H9 (cell line): Measurements from ENCODE around the gene SLC22A6. TPM values are rescaled to one million over a fixed set of nuclear protein-coding genes. Genes with fewer than 3 reads are reported as not detected.

ENCODE experiments used
- DNase-seq: peaks from one replicate; pipeline ENCODE4 v3.0.0-alpha.2; 2017
- H2AFZ ChIP-seq: one replicate; pipeline ENCODE4 v1.6.1; 2013; ENCODE audit warnings: mild to moderate bottlenecking, low read length, control low read depth, moderate library complexity
- H2AK5ac ChIP-seq: 2 replicates; pipeline ENCODE4 v1.6.1; 2013; ENCODE audit warnings: low read length, control low read depth, mixed read lengths; ENCODE audit not compliant: insufficient read length
- H2BK120ac ChIP-seq: one replicate; pipeline ENCODE4 v1.6.1; 2013; ENCODE audit warnings: low read depth, mild to moderate bottlenecking, low read length, control low read depth, inconsistent platforms; ENCODE audit not compliant: poor library complexity, severe bottlenecking
- H2BK12ac ChIP-seq: 2 replicates; pipeline ENCODE4 v1.6.1; 2013; ENCODE audit warnings: low read length, control low read depth, mixed read lengths, low read depth; ENCODE audit not compliant: insufficient read length
- H2BK15ac ChIP-seq: 2 replicates; pipeline ENCODE4 v1.6.1; 2013; ENCODE audit warnings: low read depth, low read length, control low read depth
- H2BK20ac ChIP-seq: one replicate; pipeline ENCODE4 v1.6.1; 2013; ENCODE audit warnings: low read depth, mild to moderate bottlenecking, low read length, control low read depth, inconsistent platforms; ENCODE audit not compliant: poor library complexity, severe bottlenecking
- H2BK5ac ChIP-seq: 2 replicates; pipeline ENCODE4 v1.6.1; 2013; ENCODE audit warnings: low read length, control low read depth, mixed read lengths; ENCODE audit not compliant: insufficient read length
- H3K14ac ChIP-seq: 2 replicates; pipeline ENCODE4 v1.6.1; 2013; ENCODE audit warnings: low read length, control low read depth; ENCODE audit not compliant: insufficient read depth
- H3K18ac ChIP-seq: 2 replicates; pipeline ENCODE4 v1.6.1; 2013; ENCODE audit warnings: low read depth, mild to moderate bottlenecking, mixed read lengths, low read length, control low read depth; ENCODE audit not compliant: insufficient read length
- H3K23ac ChIP-seq: 2 replicates; pipeline ENCODE4 v1.6.1; 2013; ENCODE audit warnings: low read length, control low read depth, mixed read lengths, low read depth; ENCODE audit not compliant: insufficient read length
- H3K23me2 ChIP-seq: 2 replicates; pipeline ENCODE4 v1.6.1; 2013; ENCODE audit warnings: low read depth, mild to moderate bottlenecking, mixed read lengths, low read length, control low read depth; ENCODE audit not compliant: insufficient read length, poor library complexity, severe bottlenecking
- H3K27ac ChIP-seq: 2 replicates; pipeline ENCODE4 v1.5.1; 2013; ENCODE audit warnings: low read length, control low read depth, mixed read lengths, low read depth; ENCODE audit not compliant: insufficient read length
- H3K27me3 ChIP-seq: 2 replicates; pipeline ENCODE4 v1.6.1; 2013; ENCODE audit warnings: low read length, control low read depth, inconsistent platforms; ENCODE audit not compliant: insufficient read depth
- H3K4ac ChIP-seq: 2 replicates; pipeline ENCODE4 v1.6.1; 2013; ENCODE audit warnings: low read depth, mild to moderate bottlenecking, control low read depth, inconsistent platforms, low read length, moderate library complexity
- H3K4me1 ChIP-seq: 2 replicates; pipeline ENCODE4 v1.6.1; 2013; ENCODE audit warnings: low read length, control low read depth, inconsistent platforms; ENCODE audit not compliant: insufficient read depth
- H3K4me2 ChIP-seq: 2 replicates; pipeline ENCODE4 v1.6.1; 2013; ENCODE audit warnings: low read length, control low read depth, mixed read lengths; ENCODE audit not compliant: insufficient read length, insufficient read depth
- H3K56ac ChIP-seq: 2 replicates; pipeline ENCODE4 v1.6.1; 2013; ENCODE audit warnings: low read depth, mild to moderate bottlenecking, mixed read lengths, low read length, control low read depth; ENCODE audit not compliant: insufficient read length
- H3K79me1 ChIP-seq: 2 replicates; pipeline ENCODE4 v1.6.1; 2013; ENCODE audit warnings: low read depth, mild to moderate bottlenecking, moderate library complexity, low read length, control low read depth, inconsistent platforms; ENCODE audit not compliant: insufficient read depth, poor library complexity, severe bottlenecking
- H3K79me2 ChIP-seq: 2 replicates; pipeline ENCODE4 v1.6.1; 2013; ENCODE audit warnings: low read length, control low read depth, inconsistent platforms; ENCODE audit not compliant: insufficient read depth
- H3K9ac ChIP-seq: 2 replicates; pipeline ENCODE4 v1.6.1; 2013; ENCODE audit warnings: low read length, control low read depth, mixed read lengths; ENCODE audit not compliant: insufficient read length; ENCODE audit errors: extremely low read depth
- H3K9me3 ChIP-seq: one replicate; pipeline ENCODE4 v1.6.1; 2013; ENCODE audit warnings: low read depth, low read length, inconsistent platforms; ENCODE audit not compliant: control insufficient read depth
- H3T11ph ChIP-seq: one replicate; pipeline ENCODE4 v1.6.1; 2013; ENCODE audit warnings: mild to moderate bottlenecking, low read length, control low read depth, inconsistent platforms
- H4K20me1 ChIP-seq: one replicate; pipeline ENCODE4 v1.6.1; 2013; ENCODE audit not compliant: control insufficient read depth, insufficient read length, insufficient read depth
- H4K5ac ChIP-seq: 2 replicates; pipeline ENCODE4 v1.6.1; 2013; ENCODE audit warnings: low read depth, mild to moderate bottlenecking, mixed read lengths, low read length, control low read depth; ENCODE audit not compliant: insufficient read length
- H4K8ac ChIP-seq: replicated peaks from 2 replicates; pipeline ENCODE4 v1.6.1; 2013; ENCODE audit warnings: low read length, control low read depth, mixed read lengths, low read depth; ENCODE audit not compliant: insufficient read length
- H4K91ac ChIP-seq: 2 replicates; pipeline ENCODE4 v1.6.1; 2013; ENCODE audit warnings: low read depth, mild to moderate bottlenecking, moderate library complexity, mixed read lengths, low read length, control low read depth; ENCODE audit not compliant: insufficient read length
- H3K27ac Mint-ChIP-seq, 3 experiments: 2 replicates in 2 of 3; 3 replicates in 1 of 3; pipeline ENCODE4 v1.8.0; 2020 to 2021; ENCODE audit warnings: mixed read lengths in 3 of 3, mild to moderate bottlenecking in 1 of 3, moderate library complexity in 1 of 3
- H3K27me3 Mint-ChIP-seq: 2 replicates; pipeline ENCODE4 v1.8.0; 2021; ENCODE audit warnings: low read depth, mild to moderate bottlenecking, moderate library complexity, mixed read lengths
- H3K36me3 Mint-ChIP-seq, 3 experiments: 2 replicates in 2 of 3; 3 replicates in 1 of 3; pipeline ENCODE4 v1.8.0; 2020 to 2021; ENCODE audit warnings: low read depth in 3 of 3, mixed read lengths in 3 of 3; ENCODE audit not compliant: insufficient read depth in 1 of 3
- H3K4me1 Mint-ChIP-seq, 2 experiments: 2 replicates each; pipeline ENCODE4 v1.8.0; 2020; ENCODE audit warnings: mixed read lengths in 2 of 2
- H3K4me3 Mint-ChIP-seq, 2 experiments: 2 replicates in 1 of 2; 3 replicates in 1 of 2; pipeline ENCODE4 v1.8.0; 2020 to 2021; ENCODE audit warnings: mild to moderate bottlenecking in 2 of 2, mixed read lengths in 2 of 2, moderate library complexity in 1 of 2
- H3K9me3 Mint-ChIP-seq, 2 experiments: 2 replicates in 1 of 2; 3 replicates in 1 of 2; pipeline ENCODE4 v1.8.0; 2020; ENCODE audit warnings: mild to moderate bottlenecking in 2 of 2, mixed read lengths in 2 of 2, moderate library complexity in 1 of 2
- CTCF ChIP-seq: fragments of 200-600 bp; sonication (generic); conservative IDR thresholded peaks from 3 replicates; pipeline ENCODE4 v1.8.0; 2021; ENCODE audit warnings: antibody characterized with exemption, mild to moderate bottlenecking
- WGBS: extraction: QIAGEN DNeasy Blood & Tissue Kit; methylation state at CpG from one replicate; pipeline ENCODE4 v1.1.7; 2013; ENCODE audit warnings: missing lambda C conversion rate, low lambda C conversion rate, mixed read lengths; ENCODE audit not compliant: insufficient read length; ENCODE audit errors: extremely low coverage; 5-methylcytosine and 5-hydroxymethylcytosine counted together
- total RNA-seq: library from RNA; stranded (reverse); gene quantifications from 2 replicates; pipeline ENCODE4 v1.2.1, GENCODE V29; 2021

The SLC22A6 gene
- total RNA-seq, 1 experiment from 2014 or later: not detected

GRCh38 chr11:62961017-62961570 is 23.7 kb downstream of the SLC22A6 start:
- Histone ChIP-seq H4K5ac (no peak overlapping the region), H3K4ac (no peak overlapping the region), H4K91ac (no peak overlapping the region), H2BK15ac (no peak overlapping the region), H3K27ac (no peak overlapping the region), H3K23ac (no peak overlapping the region), H2BK120ac (no peak overlapping the region), H3K79me1 (no peaks in the 10 kb centered on the region), H2AK5ac (no peak overlapping the region), H3K9me3 (no peaks in the 10 kb centered on the region), H4K20me1 (no peaks in the 10 kb centered on the region), H3K56ac (no peak overlapping the region), H3K23me2 (no peaks in the 10 kb centered on the region), H2BK5ac (no peak overlapping the region), H3K79me2 (no peaks in the 10 kb centered on the region), H2AFZ (no peak overlapping the region), H4K8ac (no peak overlapping the region), H2BK12ac (no peak overlapping the region), H3K14ac (no peak overlapping the region), H2BK20ac (no peak overlapping the region), H3K9ac (no peak overlapping the region), H3K18ac (no peak overlapping the region), H3K4me1 (no peaks in the 10 kb centered on the region), H3K27me3 (no peaks in the 10 kb centered on the region), H3K4me2 (no peak overlapping the region), H3T11ph (no peak overlapping the region)
- H3K27ac Mint-ChIP-seq: no peak overlapping the region
- no CpG with 5 or more reads among the region's 4 CpGs for WGBS
- peaks cover 4% of the 10 kb centered on the region; the same call in 1 of the 2 replicates for H3K27me3 Mint-ChIP-seq
- H3K4me3 Mint-ChIP-seq: no peak overlapping the region
- no peaks in the 10 kb centered on the region for H3K9me3 Mint-ChIP-seq
- no peaks in the 10 kb centered on the region for H3K36me3 Mint-ChIP-seq
- DNase-seq: no peak
- peaks cover 8 to 11% of the 10 kb centered on the region in 2 experiments for H3K4me1 Mint-ChIP-seq
- TF ChIP-seq CTCF: no peak
